ENCODE data around the gene GCSH.

The GCSH gene

DNA sequence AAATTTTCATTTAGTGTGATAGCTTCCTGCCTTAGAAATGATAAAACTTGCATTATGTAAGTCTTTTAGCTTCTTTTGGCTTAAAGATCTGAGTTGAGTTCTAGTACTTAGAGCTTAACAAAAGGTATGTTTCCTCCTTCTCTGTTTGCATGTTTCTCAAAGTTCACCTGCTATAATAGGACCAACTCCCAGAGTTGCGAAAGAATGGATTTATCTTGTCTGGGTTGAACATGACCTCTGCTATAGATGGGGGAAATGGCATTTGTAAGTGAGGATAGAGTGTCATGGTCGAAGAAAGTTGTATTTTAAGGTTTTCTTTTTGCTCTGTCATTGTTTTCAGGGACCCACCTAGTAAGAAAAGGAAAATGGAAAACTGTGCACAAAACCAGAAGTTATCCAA, 53.4 kb downstream of the GCSH start:
- no peak for DNase-seq (ENCODE audit: low read depth)

DNA sequence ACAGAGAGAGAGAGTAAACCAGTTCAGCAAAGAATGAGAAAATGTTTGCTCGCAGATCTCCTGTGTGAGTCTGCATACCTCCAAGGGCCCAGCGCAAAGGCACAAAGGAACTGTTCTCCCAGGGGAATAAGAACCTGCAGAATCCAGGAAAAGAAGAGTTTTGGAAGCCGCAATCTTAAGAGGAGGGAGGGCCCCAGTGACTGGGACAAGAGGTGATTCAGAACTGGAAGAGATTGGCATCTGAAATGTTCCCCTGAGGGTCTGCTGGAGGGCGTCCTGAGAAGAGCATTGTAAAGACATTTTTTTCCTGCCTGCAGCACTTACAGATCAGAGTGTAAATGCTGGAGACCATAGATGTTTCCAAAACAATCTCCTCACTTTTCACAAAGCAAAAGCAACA, 54.5 kb downstream of the GCSH start:
- DNase-seq (ENCODE audit: low read depth), result no peak

DNA sequence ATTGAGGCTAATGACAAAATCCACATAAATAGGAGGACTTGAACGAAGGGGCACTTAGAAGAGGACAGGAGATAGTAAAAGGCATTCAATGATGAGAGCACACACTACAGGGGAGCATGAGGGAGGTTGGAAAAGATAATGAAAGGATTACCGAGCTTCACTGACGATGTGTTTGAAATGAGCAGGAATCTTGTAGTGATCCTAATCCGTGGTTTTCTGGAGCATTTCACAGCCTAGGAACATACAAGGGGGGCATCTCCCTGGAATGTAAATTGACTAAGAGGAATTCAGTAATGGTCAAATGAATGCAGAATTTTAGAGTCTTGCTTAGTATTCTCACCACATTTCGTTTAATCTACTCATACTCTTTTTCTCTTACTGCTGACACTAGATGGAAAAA, 55.4 kb downstream of the GCSH start:
- no peak for DNase-seq (ENCODE audit: low read depth)

DNA sequence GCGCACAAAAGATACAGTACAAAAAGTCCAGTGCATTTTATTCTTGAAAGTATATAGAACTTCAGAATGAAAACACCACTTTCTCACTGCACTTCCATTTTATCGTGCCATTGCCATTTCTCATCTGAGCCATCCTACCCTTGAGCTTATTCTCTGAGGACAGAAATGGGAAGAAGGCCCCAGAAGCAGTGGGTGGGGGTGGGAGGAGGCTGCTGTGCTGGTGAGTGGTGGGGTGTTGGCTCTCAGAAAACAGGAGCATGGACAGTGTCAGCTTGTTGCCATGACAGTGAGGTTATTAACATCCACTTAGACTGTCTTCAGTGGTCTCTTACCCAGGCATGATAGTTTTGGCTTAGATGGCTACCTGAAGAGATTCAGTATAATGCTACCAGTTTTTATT, 56.1 kb downstream of the GCSH start:
- no peak for DNase-seq (ENCODE audit: low read depth)

DNA sequence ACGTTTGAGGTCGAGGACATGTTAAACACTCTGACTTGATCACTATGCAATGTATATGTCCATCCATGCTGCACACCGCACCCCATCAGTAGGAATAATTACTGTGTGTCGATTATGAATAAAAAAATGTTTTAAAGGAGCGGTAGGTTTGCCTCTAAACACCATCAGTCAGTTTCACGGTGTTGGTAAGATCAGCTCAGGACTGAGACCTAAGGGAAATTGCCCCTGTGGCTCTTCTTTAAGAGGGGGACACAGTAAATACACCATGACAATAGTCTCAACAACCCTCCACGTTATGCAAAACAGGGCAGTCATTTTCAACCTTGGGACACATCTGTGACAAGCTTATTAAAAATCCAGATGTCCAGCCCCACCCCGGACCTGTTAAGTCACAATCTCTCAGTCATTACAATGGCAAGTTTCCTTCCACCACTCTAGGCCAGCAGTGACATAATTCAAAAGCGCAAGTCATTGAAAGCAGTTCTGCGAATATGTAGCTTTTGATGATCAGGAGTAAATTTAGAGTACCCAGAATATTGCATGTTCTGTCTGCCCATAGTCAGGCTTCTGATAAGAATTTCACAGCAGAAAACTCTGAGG, 59.3 kb downstream of the GCSH start:
- no peak for DNase-seq (ENCODE audit: low read depth)

DNA sequence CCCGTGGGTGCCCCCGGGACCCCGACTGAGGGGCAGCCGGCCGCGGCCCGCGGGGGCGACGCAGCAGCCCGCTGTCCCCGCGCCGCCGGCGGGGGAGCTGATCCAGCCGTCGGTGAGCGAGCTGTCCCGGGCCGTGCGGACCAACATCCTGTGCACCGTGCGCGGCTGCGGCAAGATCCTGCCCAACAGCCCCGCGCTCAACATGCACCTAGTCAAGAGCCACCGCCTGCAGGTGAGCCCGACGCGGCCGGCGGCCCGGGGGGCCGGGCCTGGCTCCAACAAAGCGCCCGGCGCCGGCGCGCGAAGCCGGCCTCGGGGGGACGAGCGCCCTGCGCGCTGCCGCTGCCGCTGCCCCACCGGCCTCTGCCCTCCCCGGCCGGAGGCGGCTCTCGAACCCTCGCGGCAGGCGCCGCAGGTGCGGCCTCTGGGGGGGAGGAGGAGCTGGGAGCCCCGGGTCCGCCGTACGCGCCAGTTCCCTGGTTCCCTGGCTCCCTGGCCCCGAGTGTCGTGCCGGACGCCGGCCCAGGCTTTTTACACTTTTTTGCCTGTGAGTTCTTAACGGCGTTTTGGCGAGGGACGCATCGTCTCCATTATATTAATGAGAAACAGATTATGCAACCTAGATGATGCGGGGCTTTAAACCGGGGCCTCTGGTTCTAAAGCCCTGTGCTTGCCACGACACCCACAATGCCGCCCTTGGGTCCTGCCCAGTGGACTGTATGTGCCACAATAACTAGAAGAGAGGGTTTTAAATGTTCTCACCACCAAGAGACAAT, 60.0 kb downstream of the GCSH start:
- DNase-seq (ENCODE audit: low read depth), result no peak

DNA sequence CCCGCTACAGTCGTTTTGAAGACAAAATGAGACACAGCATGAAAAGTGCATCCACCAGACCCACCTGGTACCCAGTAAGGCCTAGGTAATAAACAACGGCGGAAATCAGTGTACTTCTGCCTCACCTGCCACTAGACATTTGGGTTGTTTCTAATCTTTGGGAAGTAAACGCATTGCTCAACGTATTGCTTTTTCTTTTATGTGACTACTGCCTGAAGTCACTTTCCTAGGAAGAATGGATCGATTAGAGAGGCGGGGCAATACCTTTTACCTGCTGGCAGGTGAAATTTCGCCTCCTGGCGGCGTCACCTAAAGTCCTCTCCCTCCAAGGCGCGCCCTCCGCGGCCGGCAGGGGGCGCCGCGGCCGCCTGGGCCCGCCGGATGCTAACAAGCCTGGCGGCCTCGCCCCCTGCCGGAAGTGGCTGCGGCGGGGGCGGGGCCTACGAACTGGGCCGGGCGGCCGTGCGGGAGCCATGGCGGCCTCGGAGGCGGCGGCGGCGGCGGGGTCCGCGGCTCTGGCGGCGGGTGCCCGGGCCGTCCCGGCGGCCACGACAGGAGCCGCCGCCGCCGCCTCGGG, 60.7 kb downstream of the GCSH start, which contains the start of gene ATMIN:
Gene ATMIN (plus strand): TSS at position 445 of the 577 bp plus-strand sequence. CDS start 29 bp downstream, at position 474.
- peak; percentile 53 for DNase-seq (ENCODE audit: low read depth)
